A549 (cell line): Measurements from ENCODE around the gene MAGI1. TPM values are rescaled to one million over a fixed set of nuclear protein-coding genes. Genes with fewer than 3 reads are reported as not detected.

ENCODE experiments used
- ATAC-seq, 2 experiments: fragments of 200-7000 bp in 1 of 2; fragments of >200 bp in 1 of 2; cut with Nextera tagmentation in 1 of 2; cut with Tn5 transposase in 1 of 2; 3 replicates each; pipeline versions ENCODE4 v1.8.0 to v1.9.1; 2018 to 2020; ENCODE audit warnings: mild to moderate bottlenecking in 1 of 2, moderate library complexity in 1 of 2
- CTCF ChIA-PET: fragments of 300-600 bp; sonication (Branson Sonifier 250); formaldehyde crosslinking; extraction: SDS; loops from one replicate; lab custom pipeline; 2021; ENCODE audit warnings: antibody characterized with exemption, inconsistent platforms; lab: Yijun Ruan, JAX
- POLR2A ChIA-PET: fragments of 350-600 bp; formaldehyde crosslinking; extraction: SDS; loops from one replicate; lab custom pipeline; 2021; ENCODE audit warnings: antibody characterized with exemption, inconsistent platforms; lab: Yijun Ruan, JAX
- DNase-seq, 2 experiments: peaks; one replicate each; pipeline versions ENCODE4 v3.0.0 to v3.0.0-alpha.2; 2011 to 2016; ENCODE audit warnings: low read depth in 1 of 2, low spot score in 1 of 2
- FAIRE-seq: peaks from 2 replicates; lab custom pipeline; 2011; peaks lifted over from hg19 to GRCh38; lab: Jason Lieb, UNC
- H3K27ac ChIP-seq, 2 experiments: fragments of >200 bp; sonication (Bioruptor Twin); formaldehyde crosslinking; 3 replicates each; pipeline ENCODE4 v1.5.1; 2016 to 2017
- H3K4me1 ChIP-seq: fragments of >200 bp; sonication (Bioruptor Twin); formaldehyde crosslinking; 3 replicates; pipeline ENCODE4 v1.6.1; 2016
- H3K4me2 ChIP-seq: fragments of >200 bp; sonication (Bioruptor Twin); formaldehyde crosslinking; 3 replicates; pipeline ENCODE4 v1.6.1; 2016
- H3K4me3 ChIP-seq: fragments of >200 bp; sonication (Bioruptor Twin); formaldehyde crosslinking; 3 replicates; pipeline ENCODE4 v1.5.1; 2016
- H3K9me3 ChIP-seq: fragments of >200 bp; sonication (Bioruptor Twin); formaldehyde crosslinking; 3 replicates; pipeline ENCODE4 v1.6.1; 2016
- CTCF ChIP-seq: fragments of >200 bp; sonication (Bioruptor Twin); formaldehyde crosslinking; IDR thresholded peaks from 3 replicates; pipeline ENCODE4 v1.5.1; 2016
- EHF ChIP-seq: fragments of 250-450 bp; sonication (Bioruptor Pico); IDR thresholded peaks from 2 replicates; pipeline ENCODE4 v1.5.0; 2020; ENCODE audit warnings: mild to moderate bottlenecking
- EHMT2 ChIP-seq: fragments of 200-600 bp; sonication (generic); IDR thresholded peaks from 2 replicates; pipeline ENCODE4 v1.6.1; 2016; ENCODE audit warnings: antibody characterized with exemption, low read depth, mild to moderate bottlenecking, moderate library complexity
- EP300 ChIP-seq, 2 experiments: fragments of >200 bp; sonication (Bioruptor Twin); formaldehyde crosslinking; IDR thresholded peaks; 2 replicates in 1 of 2; 3 replicates in 1 of 2; pipeline ENCODE4 v1.6.1; 2016 to 2017
- FOSL2 ChIP-seq, 2 experiments: fragments of 450-650 bp in 1 of 2; fragments of >200 bp in 1 of 2; sonication (Bioruptor Twin) in 1 of 2; formaldehyde crosslinking; IDR thresholded peaks; 2 replicates each; pipeline versions ENCODE4 v1.5.0 to v1.6.1; 2016 to 2020; ENCODE audit warnings: mild to moderate bottlenecking in 1 of 2, moderate library complexity in 1 of 2
- HOXB13 ChIP-seq: fragments of 250-450 bp; sonication (Bioruptor Pico); IDR thresholded peaks from 2 replicates; pipeline ENCODE4 v1.5.0; 2020; ENCODE audit warnings: low read depth, mild to moderate bottlenecking, moderate library complexity
- KDM5A ChIP-seq: fragments of 200-600 bp; sonication (generic); IDR thresholded peaks from 2 replicates; pipeline ENCODE4 v1.6.1; 2016; ENCODE audit warnings: antibody characterized with exemption, mild to moderate bottlenecking
- MAZ ChIP-seq: fragments of 150-350 bp; IDR thresholded peaks from 2 replicates; pipeline ENCODE4 v1.6.1; 2014; ENCODE audit warnings: antibody characterized with exemption, low read depth, low read length, borderline replicate concordance
- NPAS2 ChIP-seq: fragments of 250-450 bp; sonication (Bioruptor Pico); IDR thresholded peaks from 2 replicates; pipeline ENCODE4 v1.8.0; 2022; ENCODE audit warnings: mild to moderate bottlenecking, moderate library complexity, borderline replicate concordance
- PHF8 ChIP-seq: fragments of 200-600 bp; sonication (generic); IDR thresholded peaks from 2 replicates; pipeline ENCODE4 v1.6.1; 2016; ENCODE audit warnings: low read depth, mild to moderate bottlenecking, antibody characterized with exemption, moderate library complexity, borderline replicate concordance
- POLR2A ChIP-seq: IDR thresholded peaks from 2 replicates; pipeline ENCODE4 v1.6.1; 2012; ENCODE audit warnings: mild to moderate bottlenecking, low read length
- POLR2AphosphoS2 ChIP-seq: conservative IDR thresholded peaks from 2 replicates; pipeline ENCODE4 v1.6.1; 2012; ENCODE audit warnings: low read length, improper control_type of control experiment, inconsistent platforms
- RFX5 ChIP-seq: fragments of 450-650 bp; IDR thresholded peaks from 2 replicates; pipeline ENCODE4 v1.7.1; 2014; ENCODE audit warnings: antibody characterized with exemption, mild to moderate bottlenecking, moderate library complexity
- RNF2 ChIP-seq: fragments of 200-600 bp; sonication (generic); IDR thresholded peaks from 2 replicates; pipeline ENCODE4 v1.6.1; 2016; ENCODE audit warnings: low read depth, mild to moderate bottlenecking, antibody characterized with exemption, moderate library complexity, borderline replicate concordance
- SMC3 ChIP-seq: fragments of >200 bp; sonication (Bioruptor Twin); formaldehyde crosslinking; IDR thresholded peaks from 3 replicates; pipeline ENCODE4 v1.6.1; 2018; ENCODE audit warnings: inconsistent platforms
- ZNF302 ChIP-seq: fragments of 250-450 bp; sonication (Bioruptor Pico); IDR thresholded peaks from 2 replicates; pipeline ENCODE4 v1.9.0; 2021; ENCODE audit warnings: inconsistent platforms, mild to moderate bottlenecking, moderate library complexity
- ZSCAN20 ChIP-seq: fragments of 250-450 bp; sonication (Bioruptor Pico); IDR thresholded peaks from 2 replicates; pipeline ENCODE4 v1.8.0; 2022; ENCODE audit warnings: mild to moderate bottlenecking, moderate library complexity
- WGBS: methylation state at CpG from one replicate; pipeline ENCODE4 v1.1.6; 2017; ENCODE audit errors: missing lambda C conversion rate; 5-methylcytosine and 5-hydroxymethylcytosine counted together
- polyA plus RNA-seq, 4 experiments: library from polyadenylated mRNA; depleted of rRNA in 3 of 4; stranded (reverse); fragments of >200 nt; fragmentation: RNase III in 1 of 4; extraction: RNeasy Plus Mini Kit Qiagen cat#74134 plus additional on column Dnase treatment in 1 of 4; gene quantifications; 2 replicates in 3 of 4; 3 replicates in 1 of 4; pipeline ENCODE4 v1.2.3, GENCODE V29; 2011 to 2017
- TF ChIP-seq, protein P1 (sequence below): fragments of 150-350 bp; IDR thresholded peaks from 2 replicates; pipeline ENCODE4 v1.6.1; 2014; ENCODE audit warnings: low read depth, mild to moderate bottlenecking, low read length
- TF ChIP-seq, protein P2 (sequence below): IDR thresholded peaks from 2 replicates; pipeline ENCODE4 v1.6.1; 2012

MAGI1 gene
- polyA plus RNA-seq, 2 of the 4 experiments (the other 2 are of a cell fraction): 4.7 to 6.6 TPM

GRCh38 chr3:66014056-66014455, 24.7 kb downstream of the MAGI1 start:
- Histone ChIP-seq H3K4me1 (peaks cover 19% of the 10 kb centered on the region; the same call in 2 of the 3 replicates), H3K4me2 (no peak overlapping the region), H3K9me3 (no peaks in the 10 kb centered on the region), H3K4me3 (no peak overlapping the region), H3K27ac (no peak overlapping the region)
- 65% methylated on average over 2 of the region's 2 CpGs for WGBS
- ChIA-PET CTCF (no interaction called here), POLR2A (no interaction called here)
- DNase-seq (no peak), FAIRE-seq (no peak), ATAC-seq (no peak)
- TF ChIP-seq POLR2A: no peak
- no peak for TF ChIP-seq MAZ

DNA sequence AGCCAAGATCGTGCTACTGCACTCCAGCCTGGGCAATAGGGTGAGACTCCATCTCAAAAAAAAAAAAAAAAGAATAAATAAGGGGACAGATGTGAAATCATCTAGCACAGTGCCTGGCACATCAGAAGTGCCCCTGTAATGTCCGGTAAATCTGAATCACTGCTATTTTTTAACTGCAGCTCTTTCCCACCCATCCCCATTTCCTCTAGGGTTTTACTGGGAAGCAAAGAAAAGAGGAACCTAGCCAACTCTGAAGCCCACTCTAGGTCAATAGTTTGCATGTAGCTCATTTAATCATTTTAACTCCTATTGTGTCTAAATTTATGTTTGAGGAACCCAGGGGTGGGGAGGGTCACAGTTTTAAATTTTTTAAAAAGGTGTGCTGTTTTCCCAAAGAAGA, 26.0 kb downstream of the MAGI1 start:
- ATAC-seq (no peak), FAIRE-seq (no peak), DNase-seq (no peak)
- no peak overlapping the region for H3K27ac ChIP-seq
- ChIA-PET CTCF (no interaction called here), POLR2A (no interaction called here)
- no peaks in the 10 kb centered on the region for H3K9me3 ChIP-seq
- H3K4me1 ChIP-seq: peaks cover 19% of the 10 kb centered on the region; the same call in 2 of the 3 replicates
- no peak overlapping the region for H3K4me3 ChIP-seq
- no peak overlapping the region for H3K4me2 ChIP-seq
- WGBS: 94% methylated on average over 2 of the region's 2 CpGs
- TF ChIP-seq EHF (no peak), ZSCAN20 (no peak), EP300 (IDR thresholded peaks at IDR 0.05) (no peak), EHMT2 (no peak), FOSL2 (IDR thresholded peaks at IDR 0.05) (no peak), FOSL2 (CRISPR knock-in tag; IDR thresholded peaks at IDR 0.05) (no peak), NPAS2 (CRISPR knock-in tag) (no peak), RFX5 (no peak), HOXB13 (CRISPR knock-in tag) (no peak), CTCF (no peak), RNF2 (no peak), KDM5A (no peak), PHF8 (no peak), ZNF302 (CRISPR knock-in tag) (no peak), POLR2AphosphoS2 (no peak), SMC3 (no peak)
- TF ChIP-seq, protein P1, sequence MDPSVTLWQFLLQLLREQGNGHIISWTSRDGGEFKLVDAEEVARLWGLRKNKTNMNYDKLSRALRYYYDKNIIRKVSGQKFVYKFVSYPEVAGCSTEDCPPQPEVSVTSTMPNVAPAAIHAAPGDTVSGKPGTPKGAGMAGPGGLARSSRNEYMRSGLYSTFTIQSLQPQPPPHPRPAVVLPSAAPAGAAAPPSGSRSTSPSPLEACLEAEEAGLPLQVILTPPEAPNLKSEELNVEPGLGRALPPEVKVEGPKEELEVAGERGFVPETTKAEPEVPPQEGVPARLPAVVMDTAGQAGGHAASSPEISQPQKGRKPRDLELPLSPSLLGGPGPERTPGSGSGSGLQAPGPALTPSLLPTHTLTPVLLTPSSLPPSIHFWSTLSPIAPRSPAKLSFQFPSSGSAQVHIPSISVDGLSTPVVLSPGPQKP: no peak
- TF ChIP-seq, protein P2, sequence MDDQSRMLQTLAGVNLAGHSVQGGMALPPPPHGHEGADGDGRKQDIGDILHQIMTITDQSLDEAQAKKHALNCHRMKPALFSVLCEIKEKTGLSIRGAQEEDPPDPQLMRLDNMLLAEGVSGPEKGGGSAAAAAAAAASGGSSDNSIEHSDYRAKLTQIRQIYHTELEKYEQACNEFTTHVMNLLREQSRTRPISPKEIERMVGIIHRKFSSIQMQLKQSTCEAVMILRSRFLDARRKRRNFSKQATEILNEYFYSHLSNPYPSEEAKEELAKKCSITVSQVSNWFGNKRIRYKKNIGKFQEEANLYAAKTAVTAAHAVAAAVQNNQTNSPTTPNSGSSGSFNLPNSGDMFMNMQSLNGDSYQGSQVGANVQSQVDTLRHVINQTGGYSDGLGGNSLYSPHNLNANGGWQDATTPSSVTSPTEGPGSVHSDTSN: no peak
